Measurements from ENCODE around the gene EXD2. TPM values are rescaled to one million over a fixed set of nuclear protein-coding genes. Genes with fewer than 3 reads are reported as not detected.
"Not testable (repeated sequence)": the region's sequence is repeated elsewhere in the genome, so short reads cannot be mapped to it uniquely, and the experiment has no call there.

Gene EXD2
- total RNA-seq, 1 experiment from 2014 or later = 9.5 TPM

DNA sequence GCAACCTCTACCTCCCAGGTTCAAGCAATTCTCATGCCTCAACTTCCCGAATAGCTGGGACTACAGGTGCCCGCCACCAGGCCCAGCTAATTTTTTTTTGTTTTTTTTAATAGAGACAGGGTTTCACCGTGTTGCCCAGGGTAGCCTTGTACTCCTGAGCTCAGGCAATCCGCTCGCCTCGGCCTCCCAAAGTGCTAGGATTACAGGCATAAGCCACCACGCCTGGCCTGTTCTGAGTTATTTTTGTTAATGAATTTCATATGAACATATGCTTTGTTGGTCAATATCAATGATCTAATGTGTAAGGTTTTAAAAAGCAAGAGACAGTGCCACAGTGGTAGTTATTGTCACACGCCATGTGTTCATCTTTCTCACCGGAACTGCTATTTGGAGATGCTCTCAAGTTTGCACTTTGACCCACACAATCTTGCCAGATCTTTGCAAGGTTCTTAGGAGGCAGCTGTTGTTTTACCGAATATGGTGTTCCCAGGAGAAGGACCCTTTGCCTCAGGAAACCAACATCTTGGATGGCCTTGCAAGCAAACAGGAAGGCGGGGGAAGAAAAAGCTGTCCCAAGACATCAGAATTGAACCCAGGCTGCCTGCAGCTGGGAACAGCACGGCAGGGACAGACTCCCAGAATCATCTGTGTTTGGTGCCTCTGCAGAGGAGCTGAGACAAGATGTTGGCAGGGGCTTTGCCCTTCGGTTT lies 98.7 kb downstream of the EXD2 start:
- H3K36me3 ChIP-seq (ENCODE audit: control insufficient read depth, insufficient read depth, low read length) = no peaks in the 10 kb centered on the region
- H3K27ac ChIP-seq (ENCODE audit: low read length) = no peak overlapping the region
- H3K27me3 ChIP-seq (ENCODE audit: control insufficient read depth, insufficient read depth, low read length) = no peaks in the 10 kb centered on the region
- ATAC-seq (no peak), DNase-seq (ENCODE audit: low read depth, low spot score) (no peak)
- ChIA-PET CTCF (no interaction called here), POLR2A (no interaction called here)
- intact Hi-C loops (cut with micrococcal nuclease; ENCODE audit: unreplicated experiment) = no loop called here
- BruUV-seq (replicated peaks) = no TSS peak
- H3K9me3 ChIP-seq (ENCODE audit: control insufficient read depth, insufficient read depth, low read depth, low read length) = no peaks in the 10 kb centered on the region
- H3K4me3 ChIP-seq (ENCODE audit: low read depth in 2 of 2, low read length in 2 of 2) = no peak overlapping the region
- TF ChIP-seq POLR2AphosphoS5 (IDR thresholded peaks at IDR 0.05; ENCODE audit: low read depth, low read length) (no peak), TCF7L2 (IDR thresholded peaks at IDR 0.05; ENCODE audit: low read depth, low read length) (no peak), SIN3A (IDR thresholded peaks at IDR 0.05; ENCODE audit: borderline replicate concordance, insufficient read depth, low read depth, low read length) (no peak)
- TF ChIP-seq, protein P1, sequence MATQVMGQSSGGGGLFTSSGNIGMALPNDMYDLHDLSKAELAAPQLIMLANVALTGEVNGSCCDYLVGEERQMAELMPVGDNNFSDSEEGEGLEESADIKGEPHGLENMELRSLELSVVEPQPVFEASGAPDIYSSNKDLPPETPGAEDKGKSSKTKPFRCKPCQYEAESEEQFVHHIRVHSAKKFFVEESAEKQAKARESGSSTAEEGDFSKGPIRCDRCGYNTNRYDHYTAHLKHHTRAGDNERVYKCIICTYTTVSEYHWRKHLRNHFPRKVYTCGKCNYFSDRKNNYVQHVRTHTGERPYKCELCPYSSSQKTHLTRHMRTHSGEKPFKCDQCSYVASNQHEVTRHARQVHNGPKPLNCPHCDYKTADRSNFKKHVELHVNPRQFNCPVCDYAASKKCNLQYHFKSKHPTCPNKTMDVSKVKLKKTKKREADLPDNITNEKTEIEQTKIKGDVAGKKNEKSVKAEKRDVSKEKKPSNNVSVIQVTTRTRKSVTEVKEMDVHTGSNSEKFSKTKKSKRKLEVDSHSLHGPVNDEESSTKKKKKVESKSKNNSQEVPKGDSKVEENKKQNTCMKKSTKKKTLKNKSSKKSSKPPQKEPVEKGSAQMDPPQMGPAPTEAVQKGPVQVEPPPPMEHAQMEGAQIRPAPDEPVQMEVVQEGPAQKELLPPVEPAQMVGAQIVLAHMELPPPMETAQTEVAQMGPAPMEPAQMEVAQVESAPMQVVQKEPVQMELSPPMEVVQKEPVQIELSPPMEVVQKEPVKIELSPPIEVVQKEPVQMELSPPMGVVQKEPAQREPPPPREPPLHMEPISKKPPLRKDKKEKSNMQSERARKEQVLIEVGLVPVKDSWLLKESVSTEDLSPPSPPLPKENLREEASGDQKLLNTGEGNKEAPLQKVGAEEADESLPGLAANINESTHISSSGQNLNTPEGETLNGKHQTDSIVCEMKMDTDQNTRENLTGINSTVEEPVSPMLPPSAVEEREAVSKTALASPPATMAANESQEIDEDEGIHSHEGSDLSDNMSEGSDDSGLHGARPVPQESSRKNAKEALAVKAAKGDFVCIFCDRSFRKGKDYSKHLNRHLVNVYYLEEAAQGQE (IDR thresholded peaks at IDR 0.05; ENCODE audit: insufficient read depth in 1 of 2, low read depth in 2 of 2, low read length in 1 of 2) = no peak
- TF ChIP-seq, protein P2, sequence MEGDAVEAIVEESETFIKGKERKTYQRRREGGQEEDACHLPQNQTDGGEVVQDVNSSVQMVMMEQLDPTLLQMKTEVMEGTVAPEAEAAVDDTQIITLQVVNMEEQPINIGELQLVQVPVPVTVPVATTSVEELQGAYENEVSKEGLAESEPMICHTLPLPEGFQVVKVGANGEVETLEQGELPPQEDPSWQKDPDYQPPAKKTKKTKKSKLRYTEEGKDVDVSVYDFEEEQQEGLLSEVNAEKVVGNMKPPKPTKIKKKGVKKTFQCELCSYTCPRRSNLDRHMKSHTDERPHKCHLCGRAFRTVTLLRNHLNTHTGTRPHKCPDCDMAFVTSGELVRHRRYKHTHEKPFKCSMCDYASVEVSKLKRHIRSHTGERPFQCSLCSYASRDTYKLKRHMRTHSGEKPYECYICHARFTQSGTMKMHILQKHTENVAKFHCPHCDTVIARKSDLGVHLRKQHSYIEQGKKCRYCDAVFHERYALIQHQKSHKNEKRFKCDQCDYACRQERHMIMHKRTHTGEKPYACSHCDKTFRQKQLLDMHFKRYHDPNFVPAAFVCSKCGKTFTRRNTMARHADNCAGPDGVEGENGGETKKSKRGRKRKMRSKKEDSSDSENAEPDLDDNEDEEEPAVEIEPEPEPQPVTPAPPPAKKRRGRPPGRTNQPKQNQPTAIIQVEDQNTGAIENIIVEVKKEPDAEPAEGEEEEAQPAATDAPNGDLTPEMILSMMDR (IDR thresholded peaks at IDR 0.05) = no peak
- in situ Hi-C loops (cut with HindIII; ENCODE audit: low pct_unique_long_range_greater_than_20kb, low sequenced_read_pairs) = no loop called here
- no peaks in the 10 kb centered on the region for H3K4me1 ChIP-seq (ENCODE audit: control insufficient read depth, insufficient read depth, low read length)

GRCh38 chr14:69290881-69291280 lies 99.6 kb downstream of the EXD2 start:
- CTCF ChIA-PET; in situ Hi-C loops (cut with HindIII; ENCODE audit: low pct_unique_long_range_greater_than_20kb, low sequenced_read_pairs); H3K27ac ChIP-seq (ENCODE audit: low read length); ATAC-seq; intact Hi-C loops (cut with micrococcal nuclease; ENCODE audit: unreplicated experiment); POLR2A ChIA-PET; BruUV-seq (replicated peaks); H3K9me3 ChIP-seq (ENCODE audit: control insufficient read depth, insufficient read depth, low read depth, low read length); H3K4me3 ChIP-seq (ENCODE audit: low read depth in 2 of 2, low read length in 2 of 2); DNase-seq (ENCODE audit: low read depth, low spot score); H3K27me3 ChIP-seq (ENCODE audit: control insufficient read depth, insufficient read depth, low read length); H3K4me1 ChIP-seq (ENCODE audit: control insufficient read depth, insufficient read depth, low read length); H3K36me3 ChIP-seq (ENCODE audit: control insufficient read depth, insufficient read depth, low read length): not testable (repeated sequence)

DNA sequence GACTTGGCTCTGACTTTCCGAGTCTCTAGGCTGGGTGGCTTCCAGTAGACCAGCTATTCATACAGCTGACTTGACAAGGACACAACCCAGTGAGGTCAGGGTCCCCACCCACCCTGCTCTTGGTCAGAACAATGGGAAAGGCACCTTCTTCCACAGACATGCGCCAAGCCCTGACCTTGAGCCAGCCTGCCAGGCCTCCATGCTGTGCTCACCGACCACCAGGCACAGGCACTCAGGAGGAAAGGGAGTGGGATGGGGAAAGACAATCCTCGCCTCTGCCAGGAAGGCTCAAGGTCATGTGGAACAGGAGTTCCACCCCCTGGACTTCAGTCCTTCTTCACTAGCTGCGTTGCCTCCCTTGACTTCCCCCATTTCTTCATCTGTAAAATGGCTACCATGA lies 100.1 kb downstream of the EXD2 start:
- BruUV-seq (replicated peaks) = no TSS peak
- in situ Hi-C loops (cut with HindIII; ENCODE audit: low pct_unique_long_range_greater_than_20kb, low sequenced_read_pairs) = no loop called here

More for the DNA sequence above, 100.1 kb downstream of the EXD2 start:
- Histone ChIP-seq H3K27ac (ENCODE audit: low read length) (no peak overlapping the region), H3K9me3 (ENCODE audit: control insufficient read depth, insufficient read depth, low read depth, low read length) (no peaks in the 10 kb centered on the region), H3K27me3 (ENCODE audit: control insufficient read depth, insufficient read depth, low read length) (no peaks in the 10 kb centered on the region), H3K4me1 (ENCODE audit: control insufficient read depth, insufficient read depth, low read length) (no peaks in the 10 kb centered on the region), H3K36me3 (ENCODE audit: control insufficient read depth, insufficient read depth, low read length) (no peaks in the 10 kb centered on the region), H3K4me3 (ENCODE audit: low read depth in 2 of 2, low read length in 2 of 2) (no peak overlapping the region)
- intact Hi-C loops (cut with micrococcal nuclease; ENCODE audit: unreplicated experiment) = no loop called here
- POLR2A ChIA-PET = no interaction called here
- CTCF ChIA-PET = no interaction called here
- TF ChIP-seq, protein P1 (IDR thresholded peaks at IDR 0.05; ENCODE audit: insufficient read depth in 1 of 2, low read depth in 2 of 2, low read length in 1 of 2) = no peak
- no peak for TF ChIP-seq SIN3A (IDR thresholded peaks at IDR 0.05; ENCODE audit: borderline replicate concordance, insufficient read depth, low read depth, low read length)
- no peak for TF ChIP-seq POLR2AphosphoS5 (IDR thresholded peaks at IDR 0.05; ENCODE audit: low read depth, low read length)
- TF ChIP-seq, protein P2 (IDR thresholded peaks at IDR 0.05) = no peak
- TF ChIP-seq TCF7L2 (IDR thresholded peaks at IDR 0.05; ENCODE audit: low read depth, low read length) = no peak
- ATAC-seq = no peak
- no peak for DNase-seq (ENCODE audit: low read depth, low spot score)

Data from Panc1 (cell line).